ENCODE measurements around the gene PGM2L1.
"Not testable (repeated sequence)": the region's sequence is repeated elsewhere in the genome, so short reads cannot be mapped to it uniquely, and the experiment has no call there.

PGM2L1 gene

GRCh38 chr11:74333193-74333592 is 65.0 kb downstream of the PGM2L1 start:
- DNase-seq (ENCODE audit: low spot score): no peak

DNA sequence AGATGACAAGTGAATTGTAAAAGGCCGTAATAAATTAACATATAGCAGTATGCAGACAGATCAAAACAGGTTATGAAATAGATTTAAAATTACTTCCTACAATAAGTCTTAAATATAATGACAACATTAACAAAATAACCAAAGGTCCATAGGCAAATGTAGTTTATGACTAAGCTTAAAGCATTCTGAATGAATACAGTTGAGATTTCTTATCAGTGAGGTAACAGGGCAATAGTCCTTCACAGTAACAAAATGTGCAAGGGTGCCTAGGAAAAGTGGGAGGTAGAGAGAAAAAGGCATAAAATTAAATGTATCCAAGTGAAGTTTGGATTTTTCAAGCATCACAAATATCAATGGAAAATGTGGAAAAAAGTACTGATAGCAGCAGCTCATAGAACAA is 65.9 kb downstream of the PGM2L1 start:
- DNase-seq (ENCODE audit: low spot score): no peak

DNA sequence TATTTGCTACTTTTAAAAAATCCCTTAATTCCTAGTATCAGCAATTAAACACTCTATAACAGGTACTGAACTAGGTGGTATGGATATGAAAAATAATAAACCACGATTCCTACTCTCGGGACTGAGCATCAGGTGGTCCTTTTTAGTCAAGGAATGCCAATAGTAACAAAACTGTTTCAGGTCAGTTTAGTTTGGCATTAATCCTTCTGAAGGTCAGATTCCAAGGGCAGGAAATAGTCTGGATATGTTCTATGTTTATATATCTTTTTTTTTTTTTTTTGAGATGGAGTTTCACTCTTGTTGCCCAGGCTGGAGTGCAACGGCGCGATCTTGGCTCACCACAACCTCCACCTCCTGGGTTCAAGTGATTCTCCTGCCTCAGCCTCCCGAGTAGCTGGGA is 67.2 kb downstream of the PGM2L1 start:
- DNase-seq (ENCODE audit: low spot score): not testable (repeated sequence)

- DNase-seq (ENCODE audit: low spot score): peak; percentile 50
Measured at GRCh38 chr11:74330075-74330858, 68.0 kb downstream of the PGM2L1 start.

DNA sequence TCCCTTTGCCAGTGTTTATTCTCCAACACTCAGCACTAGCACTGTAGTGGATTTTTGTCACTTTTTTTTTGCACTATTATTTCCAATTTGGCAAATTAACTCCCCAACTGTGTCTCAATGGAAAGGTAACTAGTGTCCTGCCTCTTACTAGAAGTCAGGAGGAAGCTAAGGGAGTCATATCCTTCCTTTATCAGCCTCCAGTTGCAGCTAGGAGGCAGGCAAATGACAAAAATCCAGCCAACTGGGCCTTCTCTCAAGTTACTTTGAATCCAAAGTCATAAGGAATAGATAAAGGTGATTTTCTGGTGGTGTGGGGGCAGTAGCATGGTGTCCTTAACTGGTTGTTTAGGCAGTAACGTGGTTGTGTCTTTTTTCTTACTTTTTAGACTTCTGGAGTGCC is 71.2 kb downstream of the PGM2L1 start:
- no peak for DNase-seq (ENCODE audit: low spot score)

DNA sequence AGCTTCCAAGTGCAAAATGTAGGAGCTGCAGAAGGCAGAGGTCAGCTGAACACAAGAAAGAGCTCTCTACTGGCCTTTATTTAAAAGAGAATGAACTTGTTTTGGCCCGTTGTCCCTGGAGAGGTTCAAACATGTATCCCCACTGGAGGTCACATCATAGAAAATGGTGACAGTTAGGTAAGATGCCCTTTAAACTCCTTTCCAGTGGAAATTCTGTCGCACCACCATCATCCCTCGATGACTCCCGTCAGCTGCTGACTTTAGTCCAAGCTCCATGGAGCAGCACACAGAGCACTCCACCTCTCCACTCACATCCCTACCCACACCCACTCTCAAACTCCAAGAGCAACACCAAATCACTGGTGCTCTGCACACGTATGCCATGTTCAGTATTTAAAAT is 71.6 kb downstream of the PGM2L1 start:
- no peak for DNase-seq (ENCODE audit: low spot score)

GRCh38 chr11:74325649-74326645 is 72.3 kb downstream of the PGM2L1 start:
- DNase-seq (ENCODE audit: low spot score): peak; percentile 89

GRCh38 chr11:74322667-74323066 is 75.6 kb downstream of the PGM2L1 start:
- no peak for DNase-seq (ENCODE audit: low spot score)

DNA sequence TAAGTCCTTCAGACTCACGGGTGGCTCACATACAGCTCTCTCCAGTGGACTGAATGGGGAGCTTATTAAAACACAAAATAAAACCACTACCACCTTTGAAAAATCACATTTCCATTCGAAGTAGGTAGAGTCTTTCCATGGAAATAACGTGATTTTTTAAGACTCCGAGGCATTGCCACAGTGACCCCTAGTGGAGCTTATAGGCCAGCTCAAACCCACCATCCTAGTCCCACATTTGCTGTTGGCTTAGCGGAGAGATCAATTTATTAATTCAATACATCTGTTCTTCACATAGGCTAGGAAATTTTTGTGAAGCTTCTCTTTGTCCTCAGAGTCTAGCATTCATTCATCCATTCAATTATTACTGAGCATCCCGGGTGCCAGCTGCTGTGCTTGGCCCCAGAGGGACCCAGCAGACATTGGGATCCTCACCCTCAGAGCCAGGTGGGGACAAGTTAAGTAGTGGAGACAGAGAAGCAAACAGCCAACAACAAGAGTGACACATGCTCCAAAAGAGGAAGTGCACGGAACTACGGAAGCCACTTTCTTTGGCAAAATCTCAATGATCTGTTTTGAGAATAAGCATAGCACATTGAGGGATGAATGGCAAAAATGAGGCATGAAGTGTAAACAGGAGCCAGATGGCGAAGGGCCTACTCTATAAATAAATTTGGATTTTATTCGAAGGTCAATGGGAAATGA is 76.6 kb downstream of the PGM2L1 start:
- peak; percentile 44 for DNase-seq (ENCODE audit: low spot score)

DNA sequence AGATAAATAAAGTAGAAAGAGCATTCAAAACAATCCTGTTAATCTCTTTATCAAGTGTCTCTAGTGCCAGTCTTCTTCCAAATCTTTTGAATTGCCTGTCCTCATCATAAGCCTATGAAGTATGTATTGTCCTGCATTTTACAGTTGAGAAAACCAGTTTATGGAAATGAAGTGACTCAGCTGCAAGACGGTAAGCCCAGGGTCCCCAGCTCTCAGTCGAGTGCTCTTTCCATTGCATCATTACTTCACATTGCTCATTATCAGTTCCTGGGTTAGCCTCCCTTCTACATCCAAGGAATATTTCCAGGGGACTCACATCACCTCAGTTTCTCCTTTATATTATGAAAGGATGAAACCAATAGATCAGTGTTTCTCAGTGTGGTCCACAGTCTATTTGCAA is 77.7 kb downstream of the PGM2L1 start:
- DNase-seq (ENCODE audit: low spot score): no peak

DNA sequence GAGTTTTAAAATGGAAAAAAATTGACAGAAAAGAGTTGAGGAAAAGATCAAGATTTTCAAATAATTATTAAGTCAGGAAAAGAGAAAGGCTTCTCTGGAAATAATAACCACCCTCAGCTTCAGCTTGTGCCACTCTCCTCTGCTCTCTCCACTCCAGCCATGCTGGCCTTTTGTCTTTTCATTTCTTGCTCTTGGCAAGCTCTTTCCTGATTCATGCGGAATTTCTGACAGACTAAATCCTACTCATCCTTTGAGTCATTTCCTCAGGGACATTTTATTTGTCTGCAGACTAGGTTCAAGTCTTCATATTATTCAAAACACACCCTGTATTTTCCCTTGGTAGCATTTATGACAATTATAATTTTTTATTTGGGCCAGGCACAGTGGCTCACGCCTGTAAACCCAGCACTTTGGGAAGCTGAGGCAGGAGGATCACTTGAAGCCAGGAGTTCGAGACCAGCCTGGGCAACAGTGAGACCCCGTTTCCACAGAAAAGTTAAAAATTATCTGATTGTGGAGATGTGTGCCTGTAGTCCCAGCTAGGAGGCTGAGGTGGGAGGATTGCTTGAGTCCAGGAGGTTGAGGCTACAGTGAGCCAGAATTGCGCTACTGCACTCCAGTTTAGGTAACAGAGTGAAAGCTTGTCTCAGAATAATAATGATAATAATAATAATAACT is 79.0 kb downstream of the PGM2L1 start:
- peak; percentile 79 for DNase-seq (ENCODE audit: low spot score)

GRCh38 chr11:74318241-74318932 is 79.8 kb downstream of the PGM2L1 start:
- no peak for DNase-seq (ENCODE audit: low spot score)

- no peak for DNase-seq (ENCODE audit: low spot score)
Measured at GRCh38 chr11:74316772-74317505, 81.3 kb downstream of the PGM2L1 start.

DNA sequence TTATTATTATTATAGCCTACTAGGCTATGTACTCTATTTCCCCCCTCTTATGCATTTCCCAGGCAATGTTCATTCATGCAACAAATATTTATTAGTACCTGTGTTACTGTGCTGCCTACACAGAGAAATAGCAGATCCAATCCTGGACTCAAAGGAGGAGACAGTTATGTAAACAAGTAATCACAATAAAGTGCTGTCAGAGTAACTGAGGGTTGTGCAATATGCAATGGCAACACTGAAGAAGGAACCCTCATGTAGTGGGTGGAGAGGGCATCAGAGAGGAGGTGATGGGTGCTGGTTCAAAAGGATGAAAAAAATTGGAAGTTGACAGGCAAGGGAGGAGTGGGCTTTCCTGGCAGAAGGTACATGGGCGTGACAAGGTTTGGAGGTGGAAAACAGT is 85.9 kb downstream of the PGM2L1 start:
- no peak for DNase-seq (ENCODE audit: low spot score)

- DNase-seq (ENCODE audit: low spot score): peak; percentile 77
Measured at GRCh38 chr11:74311352-74311926, 86.8 kb downstream of the PGM2L1 start, which contains the start of gene P4HA3. Gene P4HA3 (minus strand): TSS chr11:74311640. CDS start chr11:74311611, 29 bp downstream.

GRCh38 chr11:74310857-74311256 is 87.4 kb downstream of the PGM2L1 start:
- DNase-seq (ENCODE audit: low spot score): no peak

GRCh38 chr11:74307434-74307833 is 90.8 kb downstream of the PGM2L1 start:
- DNase-seq (ENCODE audit: low spot score): no peak

GRCh38 chr11:74306435-74307175 is 91.6 kb downstream of the PGM2L1 start:
- DNase-seq (ENCODE audit: low spot score): no peak

GRCh38 chr11:74299015-74299414 is 99.2 kb downstream of the PGM2L1 start:
- no peak for DNase-seq (ENCODE audit: low spot score)
